ENCODE results near the gene GMDS.
A peak's percentile ranks its signal among the peaks of the same experiment; 100 is the strongest.

Gene GMDS

DNA sequence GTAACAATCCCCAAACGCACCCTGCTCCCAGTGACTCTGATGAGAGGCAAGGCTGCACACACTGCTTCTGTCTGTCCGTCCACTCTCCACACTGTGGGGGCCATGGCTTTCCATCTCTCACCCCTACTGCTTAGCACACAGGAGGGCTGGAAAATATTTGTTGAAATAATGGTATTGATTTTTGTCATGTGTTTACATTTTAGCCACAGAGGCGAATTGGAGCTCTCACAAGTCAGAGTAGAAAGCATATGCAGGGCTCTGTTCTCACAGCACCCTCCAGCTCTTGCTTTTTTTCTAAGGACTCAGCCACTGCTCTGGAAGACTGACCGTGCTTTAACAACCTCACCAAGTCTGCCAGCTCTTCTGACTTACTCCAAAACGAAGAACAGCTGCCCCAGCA lies 273.8 kb downstream of the GMDS start:
- no peak for DNase-seq

DNA sequence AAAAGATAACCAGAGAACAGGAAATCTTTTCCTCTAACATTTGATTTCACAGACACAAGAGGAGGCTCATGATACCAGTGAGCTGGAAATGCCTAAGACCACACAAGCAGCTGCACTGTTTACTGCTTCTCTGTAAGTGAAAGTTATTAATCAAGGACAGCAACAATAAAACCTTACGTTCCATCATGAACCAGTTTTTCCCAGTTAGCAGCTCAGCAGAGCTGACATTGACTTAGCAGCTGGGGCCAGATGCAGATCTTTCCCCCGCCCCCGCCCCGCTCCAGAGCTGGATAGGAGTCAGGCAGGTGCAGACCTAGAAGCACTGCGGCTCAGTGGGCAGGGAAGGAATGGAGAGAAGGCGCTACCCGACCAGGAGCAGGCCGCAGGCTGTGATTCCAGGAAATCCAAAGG lies 275.2 kb downstream of the GMDS start:
- no peak for DNase-seq

- DNase-seq = no peak
Measured at GRCh38 chr6:1966713-1967112, 278.7 kb downstream of the GMDS start.

- DNase-seq = no peak
Measured at GRCh38 chr6:1965596-1966224, 279.7 kb downstream of the GMDS start.

- DNase-seq = no peak
Measured at GRCh38 chr6:1963596-1963995, 281.8 kb downstream of the GMDS start.

DNA sequence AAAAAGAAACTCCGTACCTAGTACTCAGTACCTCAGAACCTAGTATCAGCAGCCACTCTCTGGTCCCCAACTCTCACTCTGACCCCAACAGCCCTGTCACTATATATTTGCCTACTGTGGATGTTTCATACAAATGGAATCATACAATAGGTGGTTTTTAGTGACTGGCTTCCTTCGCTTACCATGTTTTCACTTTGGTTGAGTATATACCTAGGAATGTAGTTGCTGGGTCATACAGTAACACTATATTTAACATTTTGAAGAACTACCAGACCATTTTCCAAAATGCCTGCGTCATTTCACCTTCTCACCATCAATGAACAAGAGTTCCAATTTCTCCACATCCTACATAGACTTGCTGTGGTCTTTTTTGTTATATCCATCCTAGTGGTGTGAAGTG lies 283.2 kb downstream of the GMDS start:
- DNase-seq = no peak

DNA sequence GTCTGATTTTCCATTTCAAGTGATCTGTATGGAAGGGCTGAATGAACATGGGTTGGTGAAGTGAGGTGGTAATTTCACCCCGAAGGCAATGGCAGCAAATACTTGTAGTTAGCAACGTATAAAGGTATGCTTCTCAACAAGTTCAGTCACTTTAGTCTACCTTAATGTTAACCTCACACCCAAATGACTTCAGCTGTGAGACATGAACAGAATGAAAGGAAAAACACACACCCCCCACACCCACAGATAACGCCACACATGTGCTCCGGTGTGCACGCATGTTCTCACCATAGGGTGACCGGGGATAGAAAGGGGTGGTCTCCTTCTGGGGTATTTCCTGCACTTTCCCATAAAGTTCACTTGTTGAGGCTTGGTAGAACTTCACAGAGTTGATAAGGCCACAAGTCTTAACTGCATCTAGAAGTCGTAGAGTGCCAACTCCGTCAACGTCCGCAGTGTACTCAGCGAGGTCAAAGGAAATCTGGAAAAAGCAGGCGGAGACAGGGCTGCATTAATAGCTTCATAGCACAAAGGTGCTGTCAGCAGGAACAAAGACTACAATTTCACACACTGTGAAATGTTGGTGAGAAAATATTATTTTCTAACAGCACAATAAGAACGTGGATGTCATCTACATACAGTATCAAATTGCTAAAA lies 284.8 kb downstream of the GMDS start:
- DNase-seq = no peak

GRCh38 chr6:1958257-1958656 lies 287.1 kb downstream of the GMDS start:
- no peak for DNase-seq

DNA sequence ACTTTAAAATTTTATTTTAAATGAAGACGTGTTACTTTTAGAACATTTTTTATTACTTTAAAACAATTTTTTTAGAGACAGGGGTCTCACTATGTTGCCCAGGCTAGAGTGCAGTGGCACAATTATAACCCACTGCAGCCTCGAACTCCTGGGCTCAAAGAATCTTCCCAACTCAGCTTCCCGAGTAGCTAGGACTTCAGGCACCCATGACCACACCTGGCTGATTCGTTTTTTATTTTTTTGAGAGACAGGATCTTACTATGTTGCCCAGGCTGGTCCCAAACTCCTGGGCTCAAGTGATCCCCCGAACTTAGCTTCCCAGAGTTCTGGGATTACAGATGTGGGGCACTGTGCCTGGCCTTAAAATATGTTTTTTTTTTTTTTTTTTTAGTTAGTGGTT lies 287.7 kb downstream of the GMDS start:
- no peak for DNase-seq

GRCh38 chr6:1952740-1953360 lies 292.6 kb downstream of the GMDS start:
- no peak for DNase-seq

DNA sequence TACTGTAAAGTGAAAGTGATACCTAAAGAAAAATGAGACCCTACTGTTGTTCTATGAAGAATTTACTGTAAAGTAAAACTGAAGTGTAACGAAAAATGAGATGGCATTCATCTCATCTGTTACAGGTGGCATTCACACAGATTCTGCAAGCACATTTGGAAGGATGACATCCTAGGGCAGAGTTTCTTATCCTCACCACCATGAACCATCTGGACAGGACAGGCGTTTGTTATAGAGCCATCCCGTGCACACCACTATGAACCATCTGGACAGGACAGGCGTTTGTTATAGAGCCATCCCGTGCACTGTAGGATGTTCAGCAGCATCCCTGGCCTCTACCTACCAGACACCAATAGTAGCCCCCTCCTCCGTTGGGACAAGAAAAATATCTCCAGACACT lies 294.8 kb downstream of the GMDS start:
- no peak for DNase-seq

- no peak for DNase-seq
Measured at GRCh38 chr6:1949538-1949937, 295.9 kb downstream of the GMDS start.

GRCh38 chr6:1947922-1948321 lies 297.5 kb downstream of the GMDS start:
- no peak for DNase-seq

- DNase-seq = no peak
Measured at GRCh38 chr6:1946583-1946982, 298.8 kb downstream of the GMDS start.

- peak in 1 of 5 experiments; percentile 16 for DNase-seq
Measured at GRCh38 chr6:1945235-1945832, 300.1 kb downstream of the GMDS start.

DNA sequence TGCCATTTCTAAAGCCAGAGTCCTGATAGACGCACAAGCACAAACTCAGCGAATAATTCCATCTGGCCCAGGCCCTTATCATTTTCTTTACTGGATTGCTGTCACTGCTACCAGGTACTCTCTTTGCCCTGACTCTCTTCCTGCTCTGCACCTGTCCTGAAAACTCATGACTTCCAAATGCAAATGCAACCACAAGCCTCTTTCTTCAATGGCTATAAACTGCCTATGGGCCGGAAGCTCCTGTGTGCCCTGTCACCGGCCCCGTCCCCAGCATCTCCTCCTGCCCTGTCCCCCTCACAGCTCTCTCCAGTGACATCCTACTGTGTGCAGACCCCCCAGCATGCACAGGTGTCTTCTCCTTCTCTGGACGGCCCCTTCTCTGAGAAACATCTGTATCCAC lies 302.6 kb downstream of the GMDS start:
- DNase-seq = no peak

DNA sequence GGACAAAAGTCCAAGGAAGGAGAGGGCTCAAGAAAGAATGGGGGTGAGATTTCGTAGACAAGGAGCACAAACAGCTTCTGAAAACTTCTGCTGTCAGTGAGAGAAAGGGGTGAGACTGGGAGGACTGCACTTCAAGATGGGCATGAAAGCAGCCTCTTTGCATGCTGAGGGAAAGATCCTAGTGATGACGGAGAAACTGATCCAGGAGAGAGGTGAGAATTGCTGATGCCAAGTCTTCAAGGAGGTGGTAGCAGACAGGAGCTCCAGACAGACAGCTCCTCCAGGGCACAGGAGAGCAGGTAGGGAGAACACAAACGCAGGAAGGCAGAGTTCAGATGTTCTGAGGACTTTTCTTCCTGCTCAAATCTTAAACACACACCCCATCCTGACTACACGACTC lies 303.9 kb downstream of the GMDS start:
- no peak for DNase-seq

- no peak for DNase-seq
Measured at GRCh38 chr6:1940381-1940780, 305.0 kb downstream of the GMDS start.

GRCh38 chr6:1933292-1933691 lies 312.1 kb downstream of the GMDS start:
- DNase-seq = no peak

- no peak for DNase-seq
Measured at GRCh38 chr6:1931817-1932216, 313.6 kb downstream of the GMDS start.

DNA sequence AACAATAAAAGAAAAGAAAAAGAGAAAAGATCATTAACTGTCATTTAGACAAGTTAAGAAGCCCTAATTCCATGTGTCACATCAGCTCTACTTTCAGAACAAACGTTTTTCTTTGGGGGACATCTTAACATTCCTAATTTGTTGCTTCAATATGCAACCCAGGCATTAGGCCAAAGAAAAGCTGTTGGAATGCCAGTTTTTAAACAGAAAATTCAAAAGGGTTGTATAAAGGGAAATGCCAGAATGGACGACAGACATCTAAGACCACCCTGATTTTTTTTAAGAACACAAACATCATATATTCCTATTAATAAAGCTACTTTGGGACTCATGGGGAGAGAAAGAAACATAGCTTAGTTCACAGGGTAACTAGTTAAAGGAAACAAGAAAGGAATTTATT lies 315.0 kb downstream of the GMDS start:
- no peak for DNase-seq

GRCh38 chr6:1929931-1930330 lies 315.5 kb downstream of the GMDS start:
- DNase-seq = no peak

- no peak for DNase-seq
Measured at GRCh38 chr6:1925743-1926430, 319.5 kb downstream of the GMDS start.

Measured in T-helper 2 cell (primary cell).